NCI-H2171 (cell line): ENCODE results near the gene CYP2A6.
"Not testable (repeated sequence)": the region's sequence is repeated elsewhere in the genome, so short reads cannot be mapped to it uniquely, and the experiment has no call there.

ENCODE experiments used
- DNase-seq: peaks from one replicate; lab custom pipeline; 2025; lab: John Stamatoyannopoulos, UW

CYP2A6 gene

GRCh38 chr19:40850277-40850676 is at the start of gene CYP2A6:
TSS of gene CYP2A6 (minus strand) at chr19:40850447. CDS start at chr19:40850426, 21 bp downstream.
- DNase-seq = not testable (repeated sequence)

- DNase-seq = not testable (repeated sequence)
Observed at GRCh38 chr19:40899964-40900363, 49.7 kb upstream of the CYP2A6 start.

GRCh38 chr19:40896843-40897789 is 46.9 kb upstream of the CYP2A6 start:
- not testable (repeated sequence) for DNase-seq

- DNase-seq = no peak
Observed at GRCh38 chr19:40896418-40896796, 46.2 kb upstream of the CYP2A6 start.

- DNase-seq = no peak
Observed at GRCh38 chr19:40893112-40893511, 42.9 kb upstream of the CYP2A6 start.

- no peak for DNase-seq
Observed at GRCh38 chr19:40889366-40889765, 39.1 kb upstream of the CYP2A6 start.

GRCh38 chr19:40888191-40888590 is 37.9 kb upstream of the CYP2A6 start:
- no peak for DNase-seq

- not testable (repeated sequence) for DNase-seq
Observed at GRCh38 chr19:40884187-40884931, 34.1 kb upstream of the CYP2A6 start.

GRCh38 chr19:40882062-40882461 is 31.8 kb upstream of the CYP2A6 start, which contains the start of gene CYP2A7:
TSS of gene CYP2A7 (minus strand) at chr19:40882231. CDS start at chr19:40882210, 21 bp downstream.
- DNase-seq = not testable (repeated sequence)

GRCh38 chr19:40879349-40879748 is 29.1 kb upstream of the CYP2A6 start:
- DNase-seq = not testable (repeated sequence)

- DNase-seq = not testable (repeated sequence)
Observed at GRCh38 chr19:40875526-40875951, 25.3 kb upstream of the CYP2A6 start.

GRCh38 chr19:40874874-40875273 is 24.6 kb upstream of the CYP2A6 start:
- not testable (repeated sequence) for DNase-seq

GRCh38 chr19:40873873-40874272 is 23.6 kb upstream of the CYP2A6 start:
- DNase-seq = not testable (repeated sequence)

- no peak for DNase-seq
Observed at GRCh38 chr19:40872209-40872608, 22.0 kb upstream of the CYP2A6 start.

GRCh38 chr19:40867701-40868100 is 17.5 kb upstream of the CYP2A6 start:
- no peak for DNase-seq

- DNase-seq = not testable (repeated sequence)
Observed at GRCh38 chr19:40864739-40865496, 14.7 kb upstream of the CYP2A6 start.

- DNase-seq = no peak
Observed at GRCh38 chr19:40862785-40863184, 12.5 kb upstream of the CYP2A6 start.

- no peak for DNase-seq
Observed at GRCh38 chr19:40862333-40862732, 12.1 kb upstream of the CYP2A6 start.

GRCh38 chr19:40858109-40858508 is 7.9 kb upstream of the CYP2A6 start:
- DNase-seq = no peak

GRCh38 chr19:40852467-40853152 is 2.4 kb upstream of the CYP2A6 start:
- DNase-seq = not testable (repeated sequence)

- DNase-seq = not testable (repeated sequence)
Observed at GRCh38 chr19:40846722-40847121, 3.5 kb downstream of the CYP2A6 start.
